Mesenchymal stem cell (in vitro differentiated cells and primary cell): Measurements from ENCODE around the gene NSUN6.

Source experiments
- DNase-seq: peaks from one replicate; pipeline ENCODE4 v3.0.0-alpha.2; 2013
- H2AFZ ChIP-seq: one replicate; pipeline ENCODE4 v1.6.1; 2013; ENCODE audit warnings: low read depth, mild to moderate bottlenecking, control low read depth, inconsistent platforms, low read length, moderate library complexity
- H2AK5ac ChIP-seq: 2 replicates; pipeline ENCODE4 v1.6.1; 2013; ENCODE audit warnings: low read length, moderate library complexity, mild to moderate bottlenecking, inconsistent platforms; ENCODE audit not compliant: severe bottlenecking
- H2BK120ac ChIP-seq: one replicate; pipeline ENCODE4 v1.6.1; 2013; ENCODE audit warnings: low read depth, mild to moderate bottlenecking, inconsistent platforms, low read length, moderate library complexity
- H2BK12ac ChIP-seq, 2 experiments: one replicate each; pipeline ENCODE4 v1.6.1; 2013; ENCODE audit warnings: inconsistent platforms in 2 of 2, low read length in 2 of 2, mild to moderate bottlenecking in 2 of 2, moderate library complexity in 2 of 2, control low read depth in 1 of 2
- H2BK15ac ChIP-seq: one replicate; pipeline ENCODE4 v1.6.1; 2013; ENCODE audit warnings: mild to moderate bottlenecking, low read depth, inconsistent platforms; ENCODE audit not compliant: poor library complexity, severe bottlenecking
- H2BK5ac ChIP-seq: 2 replicates; pipeline ENCODE4 v1.6.1; 2013; ENCODE audit warnings: low read depth, mild to moderate bottlenecking, low read length, control low read depth, inconsistent platforms; ENCODE audit not compliant: poor library complexity, severe bottlenecking
- H3K14ac ChIP-seq, 2 experiments: one replicate each; pipeline ENCODE4 v1.6.1; 2013; ENCODE audit warnings: inconsistent platforms in 2 of 2, low read length in 2 of 2, control low read depth in 1 of 2, mild to moderate bottlenecking in 1 of 2, moderate library complexity in 1 of 2
- H3K18ac ChIP-seq, 2 experiments: one replicate each; pipeline ENCODE4 v1.6.1; 2013; ENCODE audit warnings: inconsistent platforms in 2 of 2, low read length in 2 of 2, control low read depth in 1 of 2, low read depth in 1 of 2, mild to moderate bottlenecking in 1 of 2
- H3K23ac ChIP-seq, 2 experiments: one replicate each; pipeline ENCODE4 v1.6.1; 2013; ENCODE audit warnings: inconsistent platforms in 2 of 2, low read length in 2 of 2, mild to moderate bottlenecking in 2 of 2, moderate library complexity in 2 of 2, control low read depth in 1 of 2
- H3K27ac ChIP-seq: 2 replicates; pipeline ENCODE4 v1.5.1; 2013; ENCODE audit warnings: mild to moderate bottlenecking, moderate library complexity, low read length, control low read depth, inconsistent platforms; ENCODE audit not compliant: poor library complexity, severe bottlenecking
- H3K27me3 ChIP-seq, 2 experiments: 2 replicates each; pipeline versions ENCODE4 v1.6.1 to v1.7.0; 2013; ENCODE audit warnings: low read length in 2 of 2, mild to moderate bottlenecking in 2 of 2, moderate library complexity in 2 of 2, control low read depth in 1 of 2, inconsistent platforms in 1 of 2; ENCODE audit not compliant: control insufficient read depth in 1 of 2, insufficient read depth in 1 of 2
- H3K36me3 ChIP-seq, 2 experiments: 2 replicates each; pipeline versions ENCODE4 v1.6.1 to v1.7.0; 2013; ENCODE audit warnings: low read length in 2 of 2, control low read depth in 1 of 2, inconsistent platforms in 1 of 2, low read depth in 1 of 2, mild to moderate bottlenecking in 1 of 2; ENCODE audit not compliant: insufficient read depth in 2 of 2, control insufficient read depth in 1 of 2
- H3K4ac ChIP-seq, 2 experiments: one replicate each; pipeline ENCODE4 v1.6.1; 2013; ENCODE audit warnings: inconsistent platforms in 2 of 2, low read length in 2 of 2, mild to moderate bottlenecking in 2 of 2, moderate library complexity in 2 of 2, control low read depth in 1 of 2, low read depth in 1 of 2
- H3K4me1 ChIP-seq: 2 replicates; pipeline ENCODE4 v1.6.1; 2013; ENCODE audit warnings: low read depth, low read length, control low read depth; ENCODE audit not compliant: control insufficient read depth, insufficient read depth
- H3K4me2 ChIP-seq: 2 replicates; pipeline ENCODE4 v1.6.1; 2013; ENCODE audit warnings: low read length, mild to moderate bottlenecking, inconsistent platforms; ENCODE audit not compliant: poor library complexity, severe bottlenecking
- H3K4me3 ChIP-seq, 2 experiments: 2 replicates each; pipeline versions ENCODE4 v1.5.1 to v1.7.0; 2013; ENCODE audit warnings: low read length in 2 of 2, mild to moderate bottlenecking in 2 of 2, control low read depth in 1 of 2, low read depth in 1 of 2; ENCODE audit not compliant: insufficient read depth in 1 of 2
- H3K79me1 ChIP-seq: replicated peaks from 2 replicates; pipeline ENCODE4 v1.6.1; 2013; ENCODE audit warnings: mild to moderate bottlenecking, control low read depth, low read length, inconsistent platforms; ENCODE audit not compliant: poor library complexity, severe bottlenecking
- H3K9ac ChIP-seq: 2 replicates; pipeline ENCODE4 v1.7.0; 2013; ENCODE audit warnings: mild to moderate bottlenecking, low read length, moderate library complexity
- H3K9me3 ChIP-seq: 2 replicates; pipeline ENCODE4 v1.7.0; 2013; ENCODE audit warnings: mild to moderate bottlenecking, low read length; ENCODE audit not compliant: control insufficient read depth
- H4K8ac ChIP-seq: one replicate; pipeline ENCODE4 v1.6.1; 2013; ENCODE audit warnings: inconsistent platforms, mild to moderate bottlenecking, low read length, moderate library complexity
- H4K91ac ChIP-seq: one replicate; pipeline ENCODE4 v1.6.1; 2013; ENCODE audit warnings: mild to moderate bottlenecking, low read length, inconsistent platforms
- WGBS: methylation state at CpG from one replicate; pipeline ENCODE4 v1.1.7; 2013; ENCODE audit warnings: mixed read lengths; 5-methylcytosine and 5-hydroxymethylcytosine counted together

NSUN6 gene

GRCh38 chr10:18659819-18660535 lies 8.6 kb upstream of the NSUN6 start:
- no peak overlapping the region for H2BK5ac ChIP-seq
- H2BK15ac ChIP-seq: peak overlapping the region; percentile 60
- peak overlapping the region; percentile 54 to 77 for H3K4ac ChIP-seq
- peak overlapping the region in 1 of 2 experiments; percentile 91 for H3K23ac ChIP-seq
- peak overlapping the region; percentile 78 for H4K91ac ChIP-seq
- peak overlapping the region; percentile 69 for H4K8ac ChIP-seq
- no peaks in the 10 kb centered on the region for H3K36me3 ChIP-seq
- H3K27ac ChIP-seq: peak overlapping the region; percentile 53
- H3K79me1 ChIP-seq: peaks cover 4% of the 10 kb centered on the region
- H2AK5ac ChIP-seq: no peak overlapping the region
- H3K18ac ChIP-seq: peak overlapping the region; percentile 88 to 92
- H3K9ac ChIP-seq: peak overlapping the region; percentile 100
- H2AFZ ChIP-seq: peak overlapping the region; percentile 79
- peak; percentile 57 for DNase-seq
- peak overlapping the region; percentile 89 to 95 for H3K4me3 ChIP-seq
- peak overlapping the region; percentile 94 for H2BK120ac ChIP-seq
- peak overlapping the region in 1 of 2 experiments; percentile 35 for H3K14ac ChIP-seq
- H3K9me3 ChIP-seq: no peaks in the 10 kb centered on the region
- H3K4me2 ChIP-seq: peak overlapping the region; percentile 91
- H2BK12ac ChIP-seq: no peak overlapping the region
- WGBS: 6% methylated on average over 21 of the region's 23 CpGs
- no peaks in the 10 kb centered on the region for H3K27me3 ChIP-seq
- peaks cover 7% of the 10 kb centered on the region for H3K4me1 ChIP-seq

GRCh38 chr10:18659125-18659818 lies 7.9 kb upstream of the NSUN6 start, which contains the start of gene ARL5B:
Gene ARL5B (plus strand): TSS chr10:18659431. CDS start chr10:18659638, 207 bp downstream.
- H4K91ac ChIP-seq: peak within 1 kb of the TSS; percentile 82
- H2BK120ac ChIP-seq: peak within 1 kb of the TSS; percentile 94
- H4K8ac ChIP-seq: peak within 1 kb of the TSS; percentile 93
- H3K4me1 ChIP-seq: peaks cover 7% of the 10 kb centered on the region
- peak within 1 kb of the TSS in 1 of 2 experiments; percentile 91 for H3K23ac ChIP-seq
- peak within 1 kb of the TSS; percentile 100 for H3K9ac ChIP-seq
- H3K14ac ChIP-seq: peak within 1 kb of the TSS; percentile 35 to 77
- H3K36me3 ChIP-seq: no peaks in the 10 kb centered on the region
- H2BK12ac ChIP-seq: peak within 1 kb of the TSS in 1 of 2 experiments; percentile 73
- peak within 1 kb of the TSS; percentile 60 for H2BK15ac ChIP-seq
- H3K4me3 ChIP-seq: peak within 1 kb of the TSS; percentile 89 to 95
- H3K27ac ChIP-seq: peak within 1 kb of the TSS; percentile 82
- H3K4me2 ChIP-seq: peak within 1 kb of the TSS; percentile 91
- H2BK5ac ChIP-seq: peak within 1 kb of the TSS; percentile 39
- H3K79me1 ChIP-seq: peaks cover 4% of the 10 kb centered on the region
- H3K27me3 ChIP-seq: no peaks in the 10 kb centered on the region
- under 1% methylated on average over 69 of the region's 72 CpGs for whole genome bisulfite sequencing
- DNase-seq: peak; percentile 99
- H3K9me3 ChIP-seq: no peaks in the 10 kb centered on the region
- peak within 1 kb of the TSS; percentile 88 to 96 for H3K18ac ChIP-seq
- H2AK5ac ChIP-seq: peak within 1 kb of the TSS; percentile 83
- peak within 1 kb of the TSS; percentile 54 to 82 for H3K4ac ChIP-seq
- peak within 1 kb of the TSS; percentile 79 for H2AFZ ChIP-seq

GRCh38 chr10:18658271-18659124 lies 7.1 kb upstream of the NSUN6 start:
- peak overlapping the region; percentile 85 for H3K4me2 ChIP-seq
- peak overlapping the region; percentile 83 for H2AK5ac ChIP-seq
- H4K91ac ChIP-seq: peak overlapping the region; percentile 82
- peak; percentile 46 for DNase-seq
- no peaks in the 10 kb centered on the region for H3K9me3 ChIP-seq
- no peak overlapping the region for H3K23ac ChIP-seq
- H3K18ac ChIP-seq: peak overlapping the region; percentile 81 to 96
- H3K27me3 ChIP-seq: no peaks in the 10 kb centered on the region
- H3K4me3 ChIP-seq: peak overlapping the region; percentile 89 to 95
- peaks cover 4% of the 10 kb centered on the region for H3K79me1 ChIP-seq
- peaks cover 7% of the 10 kb centered on the region for H3K4me1 ChIP-seq
- H3K9ac ChIP-seq: peak overlapping the region; percentile 100
- peak overlapping the region in 1 of 2 experiments; percentile 77 for H3K14ac ChIP-seq
- WGBS: 58% methylated on average over 19 of the region's 23 CpGs
- H4K8ac ChIP-seq: peak overlapping the region; percentile 93
- H2BK120ac ChIP-seq: peak overlapping the region; percentile 80
- H3K36me3 ChIP-seq: no peaks in the 10 kb centered on the region
- peak overlapping the region in 1 of 2 experiments; percentile 73 for H2BK12ac ChIP-seq
- peak overlapping the region; percentile 39 for H2BK5ac ChIP-seq
- H3K27ac ChIP-seq: peak overlapping the region; percentile 82
- H2AFZ ChIP-seq: peak overlapping the region; percentile 8
- H2BK15ac ChIP-seq: no peak overlapping the region
- peak overlapping the region; percentile 52 to 82 for H3K4ac ChIP-seq
